ENCODE results near the gene KCNQ1OT1. TPM values are rescaled to one million over a fixed set of nuclear protein-coding genes. Genes with fewer than 3 reads are reported as not detected.

The KCNQ1OT1 gene
- total RNA-seq, 1 donor from 2014 or later, result 2.3 TPM

DNA sequence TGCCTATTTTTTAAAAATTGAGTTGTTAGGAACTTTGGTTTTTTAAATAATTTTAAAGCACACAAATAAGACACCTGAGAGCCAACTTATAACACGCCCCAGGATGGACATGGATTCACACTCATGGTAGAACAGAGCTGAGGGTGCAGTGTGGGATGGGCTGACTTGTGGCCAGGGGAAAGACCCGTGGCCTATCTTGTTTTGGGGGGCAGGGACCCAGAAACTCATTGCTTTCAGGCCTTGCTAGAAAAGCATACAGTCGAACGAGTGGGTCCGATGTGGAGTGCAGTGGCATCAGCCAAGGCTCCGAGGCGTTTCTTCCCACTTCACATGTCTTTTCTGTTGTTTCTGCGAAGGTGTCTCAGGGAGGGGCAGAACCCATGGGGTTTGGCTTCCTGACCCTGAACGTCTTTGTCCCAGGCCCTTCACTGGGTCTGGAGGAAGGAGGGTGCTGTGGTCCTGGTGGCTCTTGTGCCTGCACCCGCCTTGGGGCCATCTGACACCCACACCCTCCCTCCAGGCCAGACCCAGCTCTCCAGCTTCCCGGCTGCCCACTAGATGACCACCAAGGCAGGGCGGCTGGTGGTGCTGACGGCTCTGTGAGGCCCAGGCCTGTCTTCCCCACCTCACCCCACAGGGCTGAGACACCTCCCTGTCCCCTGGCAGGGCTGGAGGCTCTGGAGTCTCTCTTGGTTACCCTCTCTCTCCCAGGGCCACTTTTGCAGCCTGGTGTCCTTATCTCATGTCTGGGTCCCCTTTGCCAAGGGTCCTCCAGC lies 134.2 kb downstream of the KCNQ1OT1 start:
- H3K27me3 Mint-ChIP-seq (ENCODE audit: insufficient read depth, low read depth), result peaks cover 5% of the 10 kb centered on the region
- no peak overlapping the region for H3K9ac ChIP-seq
- H3K4me1 ChIP-seq, result peaks cover 2% of the 10 kb centered on the region
- TF ChIP-seq EZH2phosphoT487 (IDR thresholded peaks at IDR 0.05) (no peak), EZH2 (IDR thresholded peaks at IDR 0.05) (no peak), CTCF (IDR thresholded peaks at IDR 0.05) (no peak)
- no peaks in the 10 kb centered on the region for H4K20me1 ChIP-seq (ENCODE audit: low read depth)
- no peaks in the 10 kb centered on the region for H3K36me3 Mint-ChIP-seq
- no peak overlapping the region for H3K4me2 ChIP-seq
- no peak overlapping the region for H2AFZ ChIP-seq (replicated peaks)
- H3K9me3 ChIP-seq (ENCODE audit: low read depth), result no peaks in the 10 kb centered on the region
- no peaks in the 10 kb centered on the region for H3K9me3 Mint-ChIP-seq
- no peaks in the 10 kb centered on the region for H3K4me1 Mint-ChIP-seq
- no peak overlapping the region for H3K4me3 ChIP-seq
- no peaks in the 10 kb centered on the region for H3K36me3 ChIP-seq
- H3K27ac ChIP-seq, result no peak overlapping the region
- peaks cover 30% of the 10 kb centered on the region for H3K27me3 ChIP-seq
- no peak overlapping the region for H3K27ac Mint-ChIP-seq
- no peaks in the 10 kb centered on the region for H3K79me2 ChIP-seq (ENCODE audit: low read depth)
- H3F3A ChIP-seq (ENCODE audit: low read depth), result no peaks in the 10 kb centered on the region
- DNase-seq (ENCODE audit: low spot score), result no peak
- H3K4me3 Mint-ChIP-seq, result no peak overlapping the region

GRCh38 chr11:2564588-2565425 lies 135.0 kb downstream of the KCNQ1OT1 start:
- peaks cover 6% of the 10 kb centered on the region for H3K27me3 Mint-ChIP-seq (ENCODE audit: insufficient read depth, low read depth)
- H3K27ac Mint-ChIP-seq, result peak overlapping the region; percentile 55
- H3K27me3 ChIP-seq, result peaks cover 30% of the 10 kb centered on the region
- no peaks in the 10 kb centered on the region for H3K9me3 ChIP-seq (ENCODE audit: low read depth)
- H3K27ac ChIP-seq, result no peak overlapping the region
- peaks cover 2% of the 10 kb centered on the region for H3K4me1 ChIP-seq
- no peaks in the 10 kb centered on the region for H3K4me1 Mint-ChIP-seq
- TF ChIP-seq EZH2 (IDR thresholded peaks at IDR 0.05) (no peak), CTCF (IDR thresholded peaks at IDR 0.05) (no peak), EZH2phosphoT487 (IDR thresholded peaks at IDR 0.05) (no peak)
- no peak overlapping the region for H3K4me3 ChIP-seq
- H2AFZ ChIP-seq (replicated peaks), result no peak overlapping the region
- no peak overlapping the region for H3K9ac ChIP-seq
- no peaks in the 10 kb centered on the region for H3K79me2 ChIP-seq (ENCODE audit: low read depth)
- H3K36me3 Mint-ChIP-seq, result no peaks in the 10 kb centered on the region
- DNase-seq (ENCODE audit: low spot score), result no peak
- H3K36me3 ChIP-seq, result no peaks in the 10 kb centered on the region
- H3F3A ChIP-seq (ENCODE audit: low read depth), result no peaks in the 10 kb centered on the region
- H3K9me3 Mint-ChIP-seq, result no peaks in the 10 kb centered on the region
- H3K4me2 ChIP-seq, result no peak overlapping the region
- no peak overlapping the region for H3K4me3 Mint-ChIP-seq
- H4K20me1 ChIP-seq (ENCODE audit: low read depth), result no peaks in the 10 kb centered on the region

GRCh38 chr11:2564008-2564530 lies 135.7 kb downstream of the KCNQ1OT1 start:
- no peaks in the 10 kb centered on the region for H3F3A ChIP-seq (ENCODE audit: low read depth)
- DNase-seq (ENCODE audit: low spot score), result no peak
- Mint-ChIP-seq H3K9me3 (no peaks in the 10 kb centered on the region), H3K36me3 (no peaks in the 10 kb centered on the region), H3K4me1 (no peaks in the 10 kb centered on the region), H3K4me3 (no peak overlapping the region), H3K27me3 (ENCODE audit: insufficient read depth, low read depth) (peaks cover 6% of the 10 kb centered on the region), H3K27ac (no peak overlapping the region)
- H4K20me1 ChIP-seq (ENCODE audit: low read depth), result no peaks in the 10 kb centered on the region
- no peak overlapping the region for H3K9ac ChIP-seq
- no peak overlapping the region for H3K27ac ChIP-seq
- H3K9me3 ChIP-seq (ENCODE audit: low read depth), result no peaks in the 10 kb centered on the region
- TF ChIP-seq EZH2 (IDR thresholded peaks at IDR 0.05), result no peak
- TF ChIP-seq CTCF (IDR thresholded peaks at IDR 0.05), result no peak
- no peak for TF ChIP-seq EZH2phosphoT487 (IDR thresholded peaks at IDR 0.05)
- peaks cover 30% of the 10 kb centered on the region for H3K27me3 ChIP-seq
- no peak overlapping the region for H3K4me3 ChIP-seq
- H3K4me2 ChIP-seq, result no peak overlapping the region
- no peaks in the 10 kb centered on the region for H3K79me2 ChIP-seq (ENCODE audit: low read depth)
- H3K4me1 ChIP-seq, result peaks cover 2% of the 10 kb centered on the region
- H3K36me3 ChIP-seq, result no peaks in the 10 kb centered on the region
- H2AFZ ChIP-seq (replicated peaks), result no peak overlapping the region
